ENCODE measurements around the gene STIMATE. TPM values are rescaled to one million over a fixed set of nuclear protein-coding genes. Genes with fewer than 3 reads are reported as not detected.

The STIMATE gene
- total RNA-seq, 1 donor from 2014 or later = 28.4 TPM

DNA sequence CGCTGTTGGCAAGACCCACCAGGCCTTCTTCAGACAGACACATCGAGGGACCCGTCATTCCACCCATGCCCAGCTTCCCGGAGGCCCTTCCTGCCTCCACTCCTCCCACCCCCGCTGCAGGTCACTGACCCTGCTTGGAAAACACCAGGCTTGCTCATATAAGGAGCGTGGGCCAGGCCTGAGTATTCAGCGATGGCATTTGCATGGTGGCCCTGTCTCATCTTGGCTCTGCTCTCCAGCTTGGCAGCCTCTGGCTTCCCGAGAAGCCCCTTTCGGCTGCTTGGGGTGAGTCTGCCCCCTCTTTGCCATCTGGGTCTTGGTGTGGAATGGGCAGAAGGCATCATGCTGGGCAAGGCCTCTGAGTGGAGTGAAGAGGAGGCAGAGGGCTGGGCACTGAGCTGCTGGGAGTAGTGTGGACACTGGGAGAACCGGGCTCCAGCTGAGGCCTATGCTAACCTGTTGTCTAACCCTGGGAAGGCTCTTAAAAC lies 102.7 kb downstream of the STIMATE start, which contains the start of gene ITIH3:
Gene ITIH3, plus strand, starts transcription at position 185 of the 488 bp plus-strand sequence. Its CDS starts 8 bp downstream, at position 193.
- Mint-ChIP-seq H3K9me3 (no peaks in the 10 kb centered on the region), H3K27me3 (no peaks in the 10 kb centered on the region), H3K4me3 (no peak within 1 kb of the TSS), H3K36me3 (no peaks in the 10 kb centered on the region), H3K27ac (no peak within 1 kb of the TSS), H3K4me1 (ENCODE audit: unreplicated experiment) (peaks cover 8% of the 10 kb centered on the region)
- DNase-seq (ENCODE audit: extremely low spot score, unreplicated experiment) = no peak
- TF ChIP-seq, protein P1, sequence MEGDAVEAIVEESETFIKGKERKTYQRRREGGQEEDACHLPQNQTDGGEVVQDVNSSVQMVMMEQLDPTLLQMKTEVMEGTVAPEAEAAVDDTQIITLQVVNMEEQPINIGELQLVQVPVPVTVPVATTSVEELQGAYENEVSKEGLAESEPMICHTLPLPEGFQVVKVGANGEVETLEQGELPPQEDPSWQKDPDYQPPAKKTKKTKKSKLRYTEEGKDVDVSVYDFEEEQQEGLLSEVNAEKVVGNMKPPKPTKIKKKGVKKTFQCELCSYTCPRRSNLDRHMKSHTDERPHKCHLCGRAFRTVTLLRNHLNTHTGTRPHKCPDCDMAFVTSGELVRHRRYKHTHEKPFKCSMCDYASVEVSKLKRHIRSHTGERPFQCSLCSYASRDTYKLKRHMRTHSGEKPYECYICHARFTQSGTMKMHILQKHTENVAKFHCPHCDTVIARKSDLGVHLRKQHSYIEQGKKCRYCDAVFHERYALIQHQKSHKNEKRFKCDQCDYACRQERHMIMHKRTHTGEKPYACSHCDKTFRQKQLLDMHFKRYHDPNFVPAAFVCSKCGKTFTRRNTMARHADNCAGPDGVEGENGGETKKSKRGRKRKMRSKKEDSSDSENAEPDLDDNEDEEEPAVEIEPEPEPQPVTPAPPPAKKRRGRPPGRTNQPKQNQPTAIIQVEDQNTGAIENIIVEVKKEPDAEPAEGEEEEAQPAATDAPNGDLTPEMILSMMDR (conservative IDR thresholded peaks at IDR 0.05) = no peak

DNA sequence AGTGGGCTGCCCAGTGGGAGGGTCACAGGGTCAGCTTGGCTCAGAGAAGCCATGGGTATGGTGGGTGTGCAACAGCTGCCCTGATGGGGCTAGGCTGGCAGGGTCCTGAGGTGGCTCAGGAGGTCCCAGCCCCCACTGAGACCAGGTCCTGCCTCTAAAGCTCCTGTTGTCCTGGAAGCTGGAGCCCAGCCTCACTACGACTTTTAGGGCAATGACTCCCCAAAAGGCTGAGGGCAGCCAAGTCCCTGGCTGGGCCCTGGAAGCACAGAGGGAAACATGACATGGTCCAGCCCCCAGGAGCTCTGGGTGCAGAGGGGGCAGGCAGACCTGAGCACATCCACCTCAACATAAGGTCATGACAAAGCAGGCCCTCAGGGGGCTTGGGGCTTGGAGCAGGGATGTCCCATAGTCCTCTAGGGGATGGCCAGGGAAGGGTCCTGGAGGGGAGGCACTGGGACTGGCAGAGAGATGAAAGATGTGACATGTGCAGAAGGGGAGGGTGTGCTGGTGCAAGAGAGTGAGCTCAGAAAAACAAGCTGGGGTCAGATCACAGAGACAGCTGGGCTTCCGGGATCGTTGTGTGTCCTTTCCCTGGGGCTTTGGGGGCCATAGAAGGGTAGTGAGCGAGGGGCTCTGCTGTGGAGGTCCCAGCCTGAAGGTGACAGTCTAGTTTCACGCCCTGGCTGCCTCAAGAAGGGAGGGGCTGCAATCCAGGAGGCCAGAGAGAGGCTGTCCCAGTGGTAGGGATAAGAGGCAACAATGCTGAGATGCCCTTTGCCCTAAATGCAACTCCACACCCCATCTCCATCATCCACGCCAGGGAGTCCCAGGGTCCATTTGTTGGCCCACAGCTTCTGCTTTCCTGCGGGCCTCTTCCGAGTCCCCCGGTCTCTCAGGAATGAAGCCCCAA lies 103.4 kb downstream of the STIMATE start:
- H3K27ac Mint-ChIP-seq = no peak overlapping the region
- no peaks in the 10 kb centered on the region for H3K9me3 Mint-ChIP-seq
- peaks cover 8% of the 10 kb centered on the region for H3K4me1 Mint-ChIP-seq (ENCODE audit: unreplicated experiment)
- H3K36me3 Mint-ChIP-seq = no peaks in the 10 kb centered on the region
- DNase-seq (ENCODE audit: extremely low spot score, unreplicated experiment) = no peak
- no peak overlapping the region for H3K4me3 Mint-ChIP-seq
- H3K27me3 Mint-ChIP-seq = peaks cover under 1% of the 10 kb centered on the region
- TF ChIP-seq, protein P1 (conservative IDR thresholded peaks at IDR 0.05) = no peak

DNA sequence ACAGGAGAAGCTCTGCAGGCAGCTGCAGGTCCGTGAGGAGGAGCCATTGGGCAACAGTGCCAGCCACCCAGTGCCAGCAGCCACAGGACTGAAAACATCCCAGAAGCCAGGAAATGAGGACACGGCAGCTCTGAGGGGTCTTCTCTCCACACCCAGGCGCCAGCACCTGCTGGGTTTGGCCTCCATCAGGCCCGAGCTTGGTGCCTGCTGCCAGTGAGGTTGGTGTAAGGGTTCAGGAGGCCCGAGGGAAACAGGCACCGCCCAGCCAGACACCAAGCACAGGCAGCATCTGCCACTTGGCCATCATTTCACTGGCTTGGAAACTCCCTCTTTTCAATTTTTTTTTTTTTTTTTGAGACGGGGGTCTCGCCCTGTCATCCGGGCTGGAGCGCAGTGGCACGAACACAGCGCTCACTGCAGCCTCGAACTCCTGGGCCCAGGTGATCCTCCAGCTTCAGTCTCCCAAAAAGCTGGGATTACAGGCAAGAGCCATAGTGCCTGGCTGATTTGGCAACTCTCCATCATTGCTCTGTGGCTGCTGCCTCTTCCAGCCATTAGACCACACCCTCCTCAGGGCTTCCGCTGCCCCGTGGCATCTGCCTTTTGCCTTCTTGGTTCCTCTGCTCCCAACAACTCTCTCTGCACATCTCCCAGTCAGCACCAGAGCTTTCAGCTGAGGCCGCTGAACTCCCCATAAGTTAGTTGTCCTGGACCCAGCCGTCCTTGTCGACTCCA lies 104.2 kb downstream of the STIMATE start:
- Mint-ChIP-seq H3K27ac (no peak overlapping the region), H3K4me3 (no peak overlapping the region), H3K27me3 (peaks cover 2% of the 10 kb centered on the region), H3K4me1 (ENCODE audit: unreplicated experiment) (peaks cover 8% of the 10 kb centered on the region), H3K36me3 (no peaks in the 10 kb centered on the region), H3K9me3 (no peaks in the 10 kb centered on the region)
- DNase-seq (ENCODE audit: extremely low spot score, unreplicated experiment) = no peak
- TF ChIP-seq, protein P1 (conservative IDR thresholded peaks at IDR 0.05) = no peak

DNA sequence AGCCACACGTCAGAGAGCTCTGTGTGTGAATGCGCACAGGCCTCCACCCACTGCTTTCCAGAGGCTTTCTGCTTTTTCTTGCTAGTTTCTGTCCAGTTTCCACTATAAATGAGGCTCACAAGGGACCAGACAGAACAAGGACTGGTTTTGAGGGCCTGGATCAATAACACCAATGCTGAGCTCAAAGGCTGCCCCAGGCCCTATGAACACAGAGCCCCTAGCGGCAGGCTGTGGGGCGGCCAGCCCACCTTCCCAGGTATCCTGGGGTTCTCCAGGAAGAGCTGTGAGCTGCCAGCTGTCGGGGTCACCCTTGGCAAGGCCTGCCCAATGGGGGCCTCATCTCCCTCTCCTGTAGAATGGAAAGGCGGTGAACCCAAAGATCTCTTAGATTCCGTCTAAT lies 104.9 kb downstream of the STIMATE start:
- H3K27me3 Mint-ChIP-seq = peaks cover 2% of the 10 kb centered on the region
- no peaks in the 10 kb centered on the region for H3K9me3 Mint-ChIP-seq
- H3K27ac Mint-ChIP-seq = no peak overlapping the region
- H3K4me1 Mint-ChIP-seq (ENCODE audit: unreplicated experiment) = peaks cover 8% of the 10 kb centered on the region
- H3K36me3 Mint-ChIP-seq = no peaks in the 10 kb centered on the region
- no peak for DNase-seq (ENCODE audit: extremely low spot score, unreplicated experiment)
- H3K4me3 Mint-ChIP-seq = no peak overlapping the region
- TF ChIP-seq, protein P1 (conservative IDR thresholded peaks at IDR 0.05) = peak; percentile 51

DNA sequence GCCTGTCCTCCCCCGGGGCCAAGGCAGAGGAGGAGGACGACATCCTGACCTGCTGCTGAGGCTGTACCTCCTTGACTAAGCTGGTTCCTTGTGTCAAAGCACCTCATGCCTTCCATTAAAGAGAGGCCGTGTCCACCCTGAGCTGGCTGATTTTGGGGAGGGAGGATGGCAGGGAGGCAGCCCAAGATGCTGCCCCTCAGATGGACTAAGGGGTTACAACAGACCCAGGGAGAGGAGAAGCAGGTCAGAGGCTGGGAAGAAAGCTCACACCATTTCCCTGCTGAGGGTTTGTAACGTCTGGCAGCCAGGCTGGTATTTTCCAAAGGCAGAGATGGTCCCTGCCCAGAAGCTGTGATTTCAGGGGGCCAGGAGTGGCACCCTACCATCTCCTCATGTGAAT lies 105.4 kb downstream of the STIMATE start:
- no peak overlapping the region for H3K27ac Mint-ChIP-seq
- H3K4me1 Mint-ChIP-seq (ENCODE audit: unreplicated experiment) = peaks cover 8% of the 10 kb centered on the region
- DNase-seq (ENCODE audit: extremely low spot score, unreplicated experiment) = no peak
- H3K27me3 Mint-ChIP-seq = peaks cover 2% of the 10 kb centered on the region
- TF ChIP-seq, protein P1 (conservative IDR thresholded peaks at IDR 0.05) = no peak
- H3K36me3 Mint-ChIP-seq = no peaks in the 10 kb centered on the region
- H3K4me3 Mint-ChIP-seq = no peak overlapping the region
- no peaks in the 10 kb centered on the region for H3K9me3 Mint-ChIP-seq

Measured in type B pancreatic cell (in vitro differentiated cells).